IMR-90 (cell line): ENCODE results near the gene CAST. TPM values are rescaled to one million over a fixed set of nuclear protein-coding genes. Genes with fewer than 3 reads are reported as not detected.

Experiments
- ATAC-seq: fragments of 200-7000 bp; cut with Tn5 transposase; 2 replicates; pipeline ENCODE4 v1.9.1; 2020; ENCODE audit warnings: low read depth, mild to moderate bottlenecking, moderate library complexity
- BruUV-seq: library from RNA; stranded (reverse); fragments of 400-500 nt; replicated peaks from 2 replicates; lab custom pipeline; 2021; lab: Mats Ljungman, UMichigan
- CTCF ChIA-PET: fragments of 300-600 bp; formaldehyde crosslinking; extraction: SDS; loops from one replicate; lab custom pipeline; 2021; ENCODE audit warnings: antibody characterized with exemption; lab: Yijun Ruan, JAX
- POLR2A ChIA-PET: fragments of 300-600 bp; sonication (Branson Sonifier 250); formaldehyde crosslinking; loops from one replicate; lab custom pipeline; 2022; ENCODE audit warnings: antibody characterized with exemption; ENCODE audit not compliant: unreplicated experiment; lab: Charles Lee
- DNase-seq: peaks from one replicate; pipeline ENCODE4 v3.0.0; 2013
- H2AFZ ChIP-seq: replicated peaks from 2 replicates; pipeline ENCODE3; 2013; ENCODE audit warnings: low read length, mild to moderate bottlenecking; ENCODE audit not compliant: poor library complexity
- H2AK5ac ChIP-seq: 2 replicates; pipeline ENCODE4 v1.6.1; 2013; ENCODE audit warnings: low read depth, low read length, inconsistent platforms
- H2AK9ac ChIP-seq: replicated peaks from 2 replicates; pipeline ENCODE3; 2013; ENCODE audit warnings: mild to moderate bottlenecking, low read depth, low read length, moderate library complexity; ENCODE audit not compliant: poor library complexity
- H2BK120ac ChIP-seq: 2 replicates; pipeline ENCODE4 v1.6.1; 2013; ENCODE audit warnings: low read depth, low read length, inconsistent platforms
- H2BK15ac ChIP-seq: 3 replicates; pipeline ENCODE4 v1.6.1; 2013; ENCODE audit warnings: low read depth, low read length, inconsistent platforms
- H2BK20ac ChIP-seq: 2 replicates; pipeline ENCODE4 v1.6.1; 2013; ENCODE audit warnings: low read depth, mild to moderate bottlenecking, inconsistent platforms, low read length, moderate library complexity
- H2BK5ac ChIP-seq: 2 replicates; pipeline ENCODE4 v1.6.1; 2013; ENCODE audit warnings: mild to moderate bottlenecking, low read depth, low read length, inconsistent platforms; ENCODE audit not compliant: poor library complexity, severe bottlenecking
- H3K14ac ChIP-seq: replicated peaks from 2 replicates; pipeline ENCODE4 v1.6.1; 2013; ENCODE audit warnings: low read depth, low read length, inconsistent platforms
- H3K18ac ChIP-seq: 2 replicates; pipeline ENCODE4 v1.6.1; 2013; ENCODE audit warnings: low read depth, low read length, control low read depth
- H3K23ac ChIP-seq: 2 replicates; pipeline ENCODE4 v1.6.1; 2013; ENCODE audit warnings: low read depth, low read length, inconsistent platforms
- H3K27ac ChIP-seq: 2 replicates; pipeline ENCODE4 v1.5.1; 2013; ENCODE audit warnings: mild to moderate bottlenecking, control low read depth, low read length; ENCODE audit not compliant: insufficient read depth
- H3K27me3 ChIP-seq: 2 replicates; pipeline ENCODE4 v1.6.1; 2013; ENCODE audit warnings: low read length; ENCODE audit not compliant: control insufficient read depth, insufficient read depth
- H3K36me3 ChIP-seq: 2 replicates; pipeline ENCODE4 v1.6.1; 2013; ENCODE audit warnings: low read length, mixed read lengths; ENCODE audit not compliant: control insufficient read depth, insufficient read depth
- H3K4ac ChIP-seq: 2 replicates; pipeline ENCODE4 v1.6.1; 2013; ENCODE audit warnings: low read depth, low read length, inconsistent platforms
- H3K4me1 ChIP-seq: 2 replicates; pipeline ENCODE4 v1.6.1; 2013; ENCODE audit warnings: low read length, mixed read lengths; ENCODE audit not compliant: control insufficient read depth, insufficient read depth
- H3K4me2 ChIP-seq: 2 replicates; pipeline ENCODE4 v1.6.1; 2013; ENCODE audit warnings: low read depth, mild to moderate bottlenecking, control low read depth, low read length, moderate library complexity
- H3K4me3 ChIP-seq: 2 replicates; pipeline ENCODE4 v1.5.1; 2013; ENCODE audit warnings: low read depth, mild to moderate bottlenecking, control low read depth, low read length, moderate library complexity; ENCODE audit not compliant: insufficient read depth
- H3K56ac ChIP-seq: 2 replicates; pipeline ENCODE4 v1.6.1; 2013; ENCODE audit warnings: low read length, inconsistent platforms; ENCODE audit not compliant: insufficient read depth; ENCODE audit errors: extremely low read depth
- H3K79me1 ChIP-seq, 2 experiments: 2 replicates each; pipeline ENCODE4 v1.6.1; 2013; ENCODE audit warnings: low read length in 2 of 2, inconsistent platforms in 1 of 2, low read depth in 1 of 2
- H3K9ac ChIP-seq: 2 replicates; pipeline ENCODE4 v1.6.1; 2013; ENCODE audit warnings: low read depth, low read length, control low read depth
- H3K9me1 ChIP-seq: 2 replicates; pipeline ENCODE4 v1.6.1; 2013; ENCODE audit warnings: low read length, inconsistent platforms; ENCODE audit not compliant: insufficient read depth
- H3K9me3 ChIP-seq: 2 replicates; pipeline ENCODE4 v1.6.1; 2013; ENCODE audit warnings: low read length; ENCODE audit not compliant: control insufficient read depth, insufficient read depth
- H4K20me1 ChIP-seq: 2 replicates; pipeline ENCODE4 v1.6.1; 2013; ENCODE audit warnings: low read length, inconsistent platforms; ENCODE audit not compliant: insufficient read depth
- H4K5ac ChIP-seq: 2 replicates; pipeline ENCODE4 v1.6.1; 2013; ENCODE audit warnings: mild to moderate bottlenecking, low read depth, low read length, control low read depth
- H4K8ac ChIP-seq, 2 experiments: 2 replicates each; pipeline ENCODE4 v1.6.1; 2013; ENCODE audit warnings: low read depth in 2 of 2, low read length in 2 of 2, control low read depth in 1 of 2, inconsistent platforms in 1 of 2
- H4K91ac ChIP-seq: 2 replicates; pipeline ENCODE4 v1.6.1; 2013; ENCODE audit warnings: low read depth, low read length, inconsistent platforms; ENCODE audit not compliant: insufficient read depth
- CEBPB ChIP-seq: IDR thresholded peaks from 2 replicates; pipeline ENCODE4 v1.6.1; 2012; ENCODE audit warnings: low read depth, low read length, improper control_type of control experiment
- CHD1 ChIP-seq: IDR thresholded peaks from 2 replicates; pipeline ENCODE4 v1.6.1; 2012; ENCODE audit warnings: low read depth, low read length, improper control_type of control experiment
- MAFK ChIP-seq: IDR thresholded peaks from 2 replicates; pipeline ENCODE4 v1.6.1; 2012; ENCODE audit warnings: low read depth, low read length, improper control_type of control experiment
- NFE2L2 ChIP-seq: fragments of 150-350 bp; IDR thresholded peaks from 2 replicates; pipeline ENCODE4 v1.6.1; 2016; ENCODE audit warnings: low read depth, mild to moderate bottlenecking, low read length
- POLR2A ChIP-seq: IDR thresholded peaks from 2 replicates; pipeline ENCODE4 v1.6.1; 2012; ENCODE audit warnings: mild to moderate bottlenecking, low read depth, low read length
- RAD21 ChIP-seq: IDR thresholded peaks from 2 replicates; pipeline ENCODE4 v1.6.1; 2012; ENCODE audit warnings: low read length, improper control_type of control experiment
- RCOR1 ChIP-seq: IDR thresholded peaks from 2 replicates; pipeline ENCODE4 v1.6.1; 2012; ENCODE audit warnings: mild to moderate bottlenecking, low read length, improper control_type of control experiment; ENCODE audit not compliant: insufficient replicate concordance
- RFX5 ChIP-seq: IDR thresholded peaks from 2 replicates; pipeline ENCODE4 v1.8.0; 2012; ENCODE audit warnings: low read depth, mild to moderate bottlenecking, low read length, moderate library complexity
- WGBS, 2 experiments: methylation state at CpG; one replicate each; pipeline versions ENCODE4 v1.1.5 to v1.1.7; 2013; ENCODE audit warnings: missing lambda C conversion rate in 2 of 2; ENCODE audit not compliant: insufficient read length in 1 of 2; ENCODE audit errors: extremely low coverage in 2 of 2; 5-methylcytosine and 5-hydroxymethylcytosine counted together
- dilution Hi-C: fragments of 300-500 bp; cut with HindIII; formaldehyde crosslinking; loops from one replicate; pipeline ENCODE4 v1.14.3; 2018; ENCODE audit warnings: low sequenced_read_pairs; ENCODE audit not compliant: unreplicated experiment
- in situ Hi-C: fragments of 300-500 bp; cut with MboI; formaldehyde crosslinking; loops from 3 replicates; pipeline ENCODE4 v1.14.3; 2019; ENCODE audit warnings: low sequenced_read_pairs, inconsistent platforms, mixed read lengths
- intact Hi-C: fragments of 100-400 bp; cut with micrococcal nuclease; formaldehyde crosslinking; loops from 2 replicates; pipeline ENCODE4 v1.10.0; 2022
- polyA plus RNA-seq, 3 experiments: library from polyadenylated mRNA; depleted of rRNA; stranded (reverse); fragments of >200 nt; gene quantifications; 2 replicates each; pipeline ENCODE4 v1.2.3, GENCODE V29; 2012; ENCODE audit warnings: low replicate concordance in 1 of 3
- total RNA-seq: library from RNA; depleted of rRNA; stranded (reverse); fragments of >200 nt; gene quantifications from 2 replicates; pipeline ENCODE4 v1.2.3, GENCODE V29; 2012

Gene CAST
- total and polyA plus RNA-seq, 2 of the 4 experiments (the other 2 are of a cell fraction), result 91.3 to 128 TPM

- Histone ChIP-seq H4K91ac (no peak overlapping the region), H2BK20ac (no peak overlapping the region), H3K4me2 (peak overlapping the region; percentile 54; the same call in 1 of the 2 replicates), H2AFZ (no peak overlapping the region), H3K9ac (no peak overlapping the region), H2AK5ac (no peak overlapping the region), H3K9me3 (no peaks in the 10 kb centered on the region), H3K27me3 (no peaks in the 10 kb centered on the region), H3K9me1 (peaks cover 3% of the 10 kb centered on the region), H3K4me3 (no peak overlapping the region), H3K14ac (0 out of 2 replicates have a peak overlapping the region, but pooled peaks have one; percentile 60), H3K36me3 (peaks cover 17% of the 10 kb centered on the region), H4K5ac (no peak overlapping the region), H2BK120ac (no peak overlapping the region), H3K23ac (no peak overlapping the region), H3K4me1 (peaks cover 8% of the 10 kb centered on the region), H4K20me1 (no peaks in the 10 kb centered on the region; the same call in 1 of the 2 replicates), H2BK5ac (peak overlapping the region; percentile 52), H3K27ac (no peak overlapping the region), H3K79me1 (no peaks in the 10 kb centered on the region; a peak in 1 of 4 replicates), H2BK15ac (no peak overlapping the region), H3K18ac (no peak overlapping the region), H2AK9ac (no peak overlapping the region), H3K56ac (no peak overlapping the region), H3K4ac (no peak overlapping the region), H4K8ac (no peak overlapping the region)
- TF ChIP-seq MAFK (no peak), POLR2A (no peak), CHD1 (no peak), CEBPB (peak; percentile 63; the same call in 1 of the 2 replicates), RFX5 (no peak), RCOR1 (no peak), RAD21 (no peak), NFE2L2 (no peak)
- DNase-seq, result peak; percentile 49
- CTCF ChIA-PET, result interaction anchor here (1.0 kb wide), 1 partner anchor 12 kb away, joined by 5 read pairs; no protein-coding TSS in a partner anchor
- POLR2A ChIA-PET, result no interaction called here
- ATAC-seq, result peak; percentile 43
- dilution Hi-C loops (loop anchor here (25.0 kb wide), 1 partner anchor 381 kb away; no protein-coding TSS in a partner anchor), intact Hi-C loops (no loop called here), in situ Hi-C loops (no loop called here)
- BruUV-seq, result no TSS peak
- WGBS, 2 experiments, result no CpG with 5 or more reads among the region's 4 CpGs
Measured at GRCh38 chr5:96781031-96781971, 119.1 kb downstream of the CAST start.
